Left renal pelvis (tissue), 4 donors: ENCODE data around the gene TMTC1. TPM values are rescaled to one million over a fixed set of nuclear protein-coding genes. Genes with fewer than 3 reads are reported as not detected.

ENCODE experiments used
- DNase-seq, 4 donors: peaks; one replicate each; pipeline ENCODE4 v3.0.0-alpha.2; 2013; ENCODE audit warnings: low read depth in 4 of 4, low spot score in 3 of 4
- polyA plus RNA-seq, 4 donors: library from polyadenylated mRNA; unstranded; fragments of 120-200 nt; gene quantifications; one replicate each; pipeline ENCODE4 v1.2.1, GENCODE V29; 2013; ENCODE audit not compliant: insufficient read length in 4 of 4

The TMTC1 gene
- polyA plus RNA-seq, 4 donors = 23.9 to 91.3 (median 32.5) TPM

DNA sequence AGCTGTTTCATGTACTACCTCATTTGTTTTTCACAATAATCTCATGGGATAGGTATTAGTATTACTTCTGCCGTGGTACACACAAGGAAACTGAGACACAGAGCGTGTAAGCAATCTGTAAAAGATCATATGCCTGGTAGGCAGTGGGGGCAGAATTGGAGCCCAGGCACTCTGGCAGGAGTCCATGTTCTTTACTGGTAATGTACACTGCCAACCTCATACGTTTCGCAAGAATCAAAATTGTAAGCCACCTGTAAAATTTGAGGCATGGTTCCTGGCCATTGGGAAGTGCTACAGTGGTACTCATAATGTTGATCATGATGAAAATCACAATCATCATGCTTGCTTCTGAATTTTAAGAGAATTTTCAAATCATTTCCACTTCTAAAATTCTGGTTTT lies 40.7 kb downstream of the TMTC1 start:
- no peak for DNase-seq

- no peak for DNase-seq
These were observed 41.1 kb downstream of the TMTC1 start for GRCh38 chr12:29742646-29743045.

- DNase-seq = no peak
These were observed 42.1 kb downstream of the TMTC1 start for GRCh38 chr12:29741342-29742241.

DNA sequence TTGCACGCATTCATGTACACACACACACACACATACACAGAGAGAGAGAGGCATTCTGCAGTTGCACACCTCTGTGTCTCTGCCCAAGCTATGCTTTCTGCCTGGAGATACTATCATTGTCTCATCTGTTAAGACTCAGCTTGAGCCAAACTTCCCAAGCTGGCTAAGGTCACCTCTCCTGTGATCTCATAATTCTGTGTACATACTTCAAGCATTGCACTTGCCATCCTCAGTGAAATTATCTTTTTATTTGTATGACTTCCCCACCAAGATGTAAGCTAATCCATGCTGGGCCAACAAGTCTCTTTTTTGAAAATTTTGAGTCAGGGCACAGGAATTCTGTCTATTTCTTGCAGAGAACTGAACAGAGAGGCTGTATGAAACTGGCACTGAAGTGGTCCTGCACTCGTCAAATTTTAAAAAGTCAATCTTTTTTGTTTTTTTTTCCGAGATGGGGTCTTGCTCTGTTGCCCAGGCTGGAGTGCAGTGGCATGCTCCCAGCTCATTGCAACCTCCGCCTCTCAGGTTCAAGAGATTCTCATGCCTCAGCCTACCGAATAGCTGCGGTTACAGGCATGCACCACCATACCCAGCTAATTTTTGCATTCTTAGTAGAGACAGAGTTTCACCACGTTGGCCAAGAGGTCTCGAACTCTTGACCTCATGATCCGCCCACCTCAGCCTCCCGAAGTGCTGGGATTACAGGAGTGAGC lies 44.3 kb downstream of the TMTC1 start:
- no peak for DNase-seq

DNA sequence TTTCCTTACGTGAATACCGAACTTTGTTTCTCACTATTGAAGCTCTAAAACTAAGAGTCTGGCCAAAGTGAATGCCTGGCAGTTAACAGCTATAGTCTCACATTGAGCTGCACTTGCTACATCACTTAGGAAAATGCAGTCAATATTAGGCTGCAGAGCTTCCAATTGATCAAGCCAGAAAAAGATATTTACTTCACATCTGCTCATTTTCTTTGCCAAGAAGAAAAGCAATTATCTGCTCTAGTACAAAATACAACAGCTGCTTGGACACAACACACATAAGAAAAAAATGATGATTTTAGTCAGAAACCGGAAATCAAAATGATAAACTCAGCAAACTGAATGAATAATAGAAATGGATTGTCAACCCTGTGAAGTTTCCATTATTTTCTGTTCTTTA lies 45.4 kb downstream of the TMTC1 start:
- no peak for DNase-seq

- DNase-seq = no peak
These were observed 46.1 kb downstream of the TMTC1 start for GRCh38 chr12:29737644-29738043.

GRCh38 chr12:29735604-29736003 lies 48.1 kb downstream of the TMTC1 start:
- DNase-seq = no peak

DNA sequence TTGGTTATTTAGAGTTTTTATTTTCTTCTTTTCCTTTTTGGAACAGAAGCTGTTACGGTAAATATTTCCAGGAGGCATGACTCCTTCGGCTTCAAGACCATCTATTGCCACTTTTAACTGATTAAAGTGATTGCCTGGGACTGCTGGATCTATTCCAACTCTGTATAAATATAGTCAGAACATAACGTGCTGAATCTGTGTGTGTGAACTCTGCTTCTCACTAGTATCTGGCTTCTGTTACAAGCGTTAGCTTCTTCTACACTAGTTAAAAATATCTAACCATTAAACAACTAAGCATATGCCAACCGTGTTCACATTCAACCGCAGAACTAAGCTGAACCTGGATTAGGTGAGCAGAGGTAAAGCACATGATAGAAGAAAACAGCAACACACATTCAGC lies 49.0 kb downstream of the TMTC1 start:
- no peak for DNase-seq

DNA sequence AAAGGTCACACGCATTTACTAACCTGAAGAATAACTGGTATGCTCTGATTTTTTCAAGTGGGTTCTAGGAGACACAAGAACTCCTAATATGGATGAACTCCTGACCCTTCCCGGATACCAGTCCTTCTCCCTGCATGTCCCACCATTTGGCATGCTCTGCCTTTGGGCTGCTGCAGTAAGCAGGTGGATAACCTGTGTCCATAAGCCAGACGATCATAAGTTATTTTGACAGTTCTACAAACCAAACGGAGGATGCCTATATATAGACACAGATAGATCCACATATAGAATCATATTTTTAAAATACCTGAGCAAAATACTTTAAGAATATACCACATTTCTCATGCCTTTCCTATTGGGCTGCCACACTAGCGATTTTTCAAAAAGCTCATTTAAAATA lies 49.4 kb downstream of the TMTC1 start:
- no peak for DNase-seq

- no peak for DNase-seq
These were observed 50.2 kb downstream of the TMTC1 start for GRCh38 chr12:29733501-29733900.

DNA sequence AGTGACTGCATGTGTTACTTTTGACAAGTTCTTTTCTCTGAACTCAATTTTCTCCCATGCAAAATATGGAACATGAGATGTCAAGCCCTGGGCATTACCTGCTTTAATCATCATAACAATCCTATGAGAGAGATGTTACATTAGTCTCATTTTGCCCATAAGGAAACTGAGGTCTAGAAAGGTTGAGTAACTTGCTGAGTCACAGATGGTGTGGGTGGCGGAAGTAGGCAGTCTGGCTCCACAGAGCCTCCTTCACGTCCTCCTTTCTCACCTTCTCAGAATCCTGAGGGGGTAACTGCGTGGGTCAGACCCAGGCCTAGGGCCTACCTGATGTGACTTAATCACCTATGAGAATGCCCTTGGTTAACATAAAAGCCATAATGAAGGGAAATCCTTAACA lies 50.7 kb downstream of the TMTC1 start:
- no peak for DNase-seq

DNA sequence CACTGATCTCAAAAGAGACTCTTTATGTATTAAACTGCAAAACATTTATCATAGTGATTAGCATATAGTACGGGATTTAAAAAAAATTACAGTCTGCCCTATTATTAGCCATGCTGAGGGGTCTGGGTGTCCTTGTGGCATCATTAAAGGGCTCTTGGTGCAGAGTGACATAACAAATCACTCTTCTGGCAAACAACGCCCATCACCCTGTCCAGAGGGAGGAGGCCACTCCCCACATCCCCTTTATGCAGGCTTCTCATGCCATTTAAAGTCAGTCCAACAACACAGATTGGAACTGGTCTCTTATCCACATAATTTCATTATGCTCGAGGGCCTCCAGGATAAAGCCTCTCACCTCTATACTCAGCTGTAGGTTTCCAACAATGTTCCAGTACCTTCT lies 51.1 kb downstream of the TMTC1 start:
- no peak for DNase-seq

DNA sequence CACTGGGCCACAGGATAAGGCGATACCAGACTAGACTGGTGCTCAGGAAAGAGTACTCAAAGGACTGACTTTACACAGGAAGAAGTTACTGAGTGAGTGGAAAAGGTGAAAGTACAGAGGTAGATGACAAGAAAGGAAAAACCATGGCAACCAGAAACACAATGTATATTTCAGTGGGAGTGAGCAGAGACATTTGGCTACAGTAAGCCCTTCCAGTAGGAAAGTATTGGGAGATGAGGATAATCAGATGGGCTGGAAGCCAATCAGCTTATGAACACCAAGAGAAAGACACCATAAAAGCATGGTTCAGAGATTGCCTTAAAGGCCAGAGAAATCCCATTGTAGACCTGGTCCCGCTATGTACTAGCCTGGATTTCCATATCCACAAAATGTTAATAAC lies 51.6 kb downstream of the TMTC1 start:
- DNase-seq = no peak

- DNase-seq = no peak
These were observed 52.2 kb downstream of the TMTC1 start for GRCh38 chr12:29731591-29731990.

- no peak for DNase-seq
These were observed 53.3 kb downstream of the TMTC1 start for GRCh38 chr12:29730481-29730880.

GRCh38 chr12:29728030-29728429 lies 55.7 kb downstream of the TMTC1 start:
- DNase-seq = no peak

DNA sequence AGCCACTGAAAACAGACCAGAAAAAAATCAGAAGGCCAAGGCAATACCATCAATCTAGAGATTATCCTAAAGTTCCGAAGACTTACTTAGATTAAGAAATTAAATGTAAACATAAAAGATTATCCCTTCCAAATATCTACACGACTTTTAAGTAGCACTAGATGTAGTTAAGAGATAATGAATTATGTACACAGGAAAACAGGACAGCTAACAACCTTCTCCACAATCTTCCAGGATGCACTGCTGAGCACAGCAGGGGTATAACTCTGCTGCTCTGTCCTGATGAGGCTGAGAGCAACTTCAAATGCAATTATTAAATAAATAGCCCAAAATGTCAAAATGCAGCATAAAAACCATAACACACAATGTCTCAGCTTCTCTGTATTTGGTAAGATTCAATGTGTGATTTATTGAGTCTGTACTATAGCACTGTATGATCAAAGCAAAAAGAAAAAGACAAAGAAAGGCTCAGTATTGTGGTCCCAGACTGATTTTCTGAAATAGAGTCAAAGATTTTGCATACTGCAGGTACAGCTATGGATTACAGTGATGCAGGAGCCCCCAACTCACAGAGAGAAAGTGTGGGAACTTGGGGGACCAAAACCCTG lies 56.9 kb downstream of the TMTC1 start:
- DNase-seq = no peak

- DNase-seq = peak in 1 of 4 donors; percentile 36
These were observed 57.4 kb downstream of the TMTC1 start for GRCh38 chr12:29726321-29726692.

- DNase-seq = peak in 1 of 4 donors; percentile 20
These were observed 58.0 kb downstream of the TMTC1 start for GRCh38 chr12:29725587-29726320.

- DNase-seq = no peak
These were observed 61.6 kb downstream of the TMTC1 start for GRCh38 chr12:29722164-29722563.

DNA sequence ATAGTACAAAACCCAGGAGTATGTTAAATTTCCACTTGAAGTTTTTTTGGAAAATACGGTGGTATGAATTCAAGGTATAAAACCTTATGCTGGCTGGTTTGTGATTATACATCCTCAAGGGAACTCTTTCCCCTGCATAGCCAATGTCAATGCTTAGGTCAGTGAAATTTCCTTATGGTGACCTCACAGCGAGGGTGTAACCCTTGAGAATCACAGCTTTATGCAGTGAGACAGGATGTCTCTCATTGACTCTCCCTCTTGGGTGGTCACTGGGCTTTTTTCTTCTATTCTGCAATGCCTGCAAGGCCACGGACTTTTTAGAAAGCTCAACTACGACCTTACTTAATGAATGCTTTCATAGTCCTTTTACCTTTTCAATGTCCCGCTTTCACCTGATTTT lies 64.4 kb downstream of the TMTC1 start:
- no peak for DNase-seq
